ENCODE results near the gene PIK3C3.

GRCh38 chr18:41922176-41922575, 32.9 kb upstream of the PIK3C3 start:
- TF ChIP-seq, protein P1, sequence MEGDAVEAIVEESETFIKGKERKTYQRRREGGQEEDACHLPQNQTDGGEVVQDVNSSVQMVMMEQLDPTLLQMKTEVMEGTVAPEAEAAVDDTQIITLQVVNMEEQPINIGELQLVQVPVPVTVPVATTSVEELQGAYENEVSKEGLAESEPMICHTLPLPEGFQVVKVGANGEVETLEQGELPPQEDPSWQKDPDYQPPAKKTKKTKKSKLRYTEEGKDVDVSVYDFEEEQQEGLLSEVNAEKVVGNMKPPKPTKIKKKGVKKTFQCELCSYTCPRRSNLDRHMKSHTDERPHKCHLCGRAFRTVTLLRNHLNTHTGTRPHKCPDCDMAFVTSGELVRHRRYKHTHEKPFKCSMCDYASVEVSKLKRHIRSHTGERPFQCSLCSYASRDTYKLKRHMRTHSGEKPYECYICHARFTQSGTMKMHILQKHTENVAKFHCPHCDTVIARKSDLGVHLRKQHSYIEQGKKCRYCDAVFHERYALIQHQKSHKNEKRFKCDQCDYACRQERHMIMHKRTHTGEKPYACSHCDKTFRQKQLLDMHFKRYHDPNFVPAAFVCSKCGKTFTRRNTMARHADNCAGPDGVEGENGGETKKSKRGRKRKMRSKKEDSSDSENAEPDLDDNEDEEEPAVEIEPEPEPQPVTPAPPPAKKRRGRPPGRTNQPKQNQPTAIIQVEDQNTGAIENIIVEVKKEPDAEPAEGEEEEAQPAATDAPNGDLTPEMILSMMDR (IDR thresholded peaks at IDR 0.05), result no peak
- no peak for TF ChIP-seq POLR2AphosphoS5 (IDR thresholded peaks at IDR 0.05)
- no peak for TF ChIP-seq POLR2A (IDR thresholded peaks at IDR 0.05)
- TF ChIP-seq EP300 (IDR thresholded peaks at IDR 0.05), result no peak

All from suprapubic skin (tissue), 4 donors.